RWPE2 (cell line): ENCODE data around the gene ABCD3.

Experiments used
- ATAC-seq: fragments of 200-7000 bp; cut with Tn5 transposase; 3 replicates; pipeline ENCODE4 v1.9.1; 2021; ENCODE audit warnings: low read depth
- DNase-seq: peaks from one replicate; pipeline ENCODE4 v3.0.0-alpha.2; 2020; ENCODE audit warnings: low spot score
- H3K27ac ChIP-seq: fragments of 450-650 bp; 2 replicates; pipeline ENCODE4 v1.5.1; 2017; ENCODE audit warnings: mild to moderate bottlenecking; ENCODE audit not compliant: poor library complexity, severe bottlenecking
- H3K27me3 ChIP-seq: fragments of 250-450 bp; sonication (Bioruptor Pico); 2 replicates; pipeline ENCODE4 v1.5.1; 2021; ENCODE audit warnings: mild to moderate bottlenecking, moderate library complexity; ENCODE audit not compliant: insufficient read depth, poor library complexity, severe bottlenecking
- H3K36me3 ChIP-seq: fragments of 250-450 bp; sonication (Bioruptor Pico); 2 replicates; pipeline ENCODE4 v1.5.1; 2020; ENCODE audit warnings: low read depth, mild to moderate bottlenecking, moderate library complexity
- H3K4me1 ChIP-seq: fragments of 250-450 bp; sonication (Bioruptor Pico); 2 replicates; pipeline ENCODE4 v1.5.1; 2021; ENCODE audit warnings: mild to moderate bottlenecking, moderate library complexity; ENCODE audit not compliant: insufficient read depth, poor library complexity, severe bottlenecking
- H3K4me3 ChIP-seq: fragments of 250-450 bp; sonication (Bioruptor Pico); 2 replicates; pipeline ENCODE4 v1.5.1; 2021; ENCODE audit warnings: mild to moderate bottlenecking, moderate library complexity; ENCODE audit not compliant: severe bottlenecking
- H3K9me3 ChIP-seq: fragments of 250-450 bp; sonication (Bioruptor Pico); 2 replicates; pipeline ENCODE4 v1.5.1; 2021; ENCODE audit warnings: mild to moderate bottlenecking, moderate library complexity; ENCODE audit not compliant: severe bottlenecking
- TF ChIP-seq, protein P1 (sequence below): fragments of 450-650 bp; IDR thresholded peaks from one replicate; pipeline ENCODE4 v1.5.1; 2017; ENCODE audit warnings: mild to moderate bottlenecking, moderate library complexity; ENCODE audit not compliant: poor library complexity, severe bottlenecking

Gene ABCD3

DNA sequence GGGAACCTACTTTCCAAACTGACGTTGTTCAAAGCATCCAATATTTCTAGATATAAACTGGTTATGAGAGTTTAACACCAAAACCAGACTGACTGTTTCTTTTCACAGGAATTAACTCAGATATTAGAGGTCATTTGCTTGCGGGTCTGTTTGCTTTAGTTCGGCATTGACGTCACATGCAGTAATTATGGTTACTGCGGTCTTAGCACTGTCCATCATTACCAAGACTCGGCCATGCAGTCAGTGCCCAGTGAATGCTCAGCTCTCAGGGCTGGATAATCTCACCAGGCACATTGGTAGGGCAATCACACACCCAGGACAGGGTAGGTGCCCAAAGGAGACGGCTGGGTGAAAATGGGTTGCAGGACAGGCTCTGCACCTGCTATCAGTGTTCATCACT, 133.3 kb downstream of the ABCD3 start:
- Histone ChIP-seq H3K4me3 (no peak overlapping the region), H3K27ac (peak overlapping the region; percentile 88), H3K27me3 (no peaks in the 10 kb centered on the region), H3K4me1 (peaks cover 49% of the 10 kb centered on the region), H3K36me3 (no peaks in the 10 kb centered on the region), H3K9me3 (no peaks in the 10 kb centered on the region)
- ATAC-seq (no peak), DNase-seq (no peak)
- TF ChIP-seq, protein P1, sequence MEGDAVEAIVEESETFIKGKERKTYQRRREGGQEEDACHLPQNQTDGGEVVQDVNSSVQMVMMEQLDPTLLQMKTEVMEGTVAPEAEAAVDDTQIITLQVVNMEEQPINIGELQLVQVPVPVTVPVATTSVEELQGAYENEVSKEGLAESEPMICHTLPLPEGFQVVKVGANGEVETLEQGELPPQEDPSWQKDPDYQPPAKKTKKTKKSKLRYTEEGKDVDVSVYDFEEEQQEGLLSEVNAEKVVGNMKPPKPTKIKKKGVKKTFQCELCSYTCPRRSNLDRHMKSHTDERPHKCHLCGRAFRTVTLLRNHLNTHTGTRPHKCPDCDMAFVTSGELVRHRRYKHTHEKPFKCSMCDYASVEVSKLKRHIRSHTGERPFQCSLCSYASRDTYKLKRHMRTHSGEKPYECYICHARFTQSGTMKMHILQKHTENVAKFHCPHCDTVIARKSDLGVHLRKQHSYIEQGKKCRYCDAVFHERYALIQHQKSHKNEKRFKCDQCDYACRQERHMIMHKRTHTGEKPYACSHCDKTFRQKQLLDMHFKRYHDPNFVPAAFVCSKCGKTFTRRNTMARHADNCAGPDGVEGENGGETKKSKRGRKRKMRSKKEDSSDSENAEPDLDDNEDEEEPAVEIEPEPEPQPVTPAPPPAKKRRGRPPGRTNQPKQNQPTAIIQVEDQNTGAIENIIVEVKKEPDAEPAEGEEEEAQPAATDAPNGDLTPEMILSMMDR, result no peak

DNA sequence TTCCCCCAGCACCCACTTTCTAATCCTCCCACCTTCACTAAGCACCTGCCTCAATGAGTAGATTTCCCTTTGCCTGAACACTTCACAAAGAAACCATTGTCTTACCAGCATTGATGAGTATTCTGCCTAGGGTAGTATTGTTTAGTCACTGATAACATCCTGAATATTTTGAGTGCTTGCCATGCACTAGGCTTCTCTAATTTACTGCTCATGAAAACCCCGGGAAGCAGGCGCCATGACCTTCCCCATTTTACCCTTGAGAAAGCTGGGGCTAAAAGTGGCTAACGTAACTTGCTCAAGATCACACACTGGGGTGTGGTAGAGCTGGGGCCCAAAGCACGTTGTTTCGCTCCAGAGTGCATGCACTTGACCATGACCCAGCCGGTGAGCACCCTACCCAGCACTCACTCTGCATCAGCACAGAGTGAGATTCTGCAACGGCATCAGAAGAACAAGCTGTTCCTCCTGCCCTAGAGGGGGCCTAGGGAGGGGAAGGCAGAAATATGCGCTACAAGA, 133.9 kb downstream of the ABCD3 start:
- no peak for DNase-seq
- Histone ChIP-seq H3K4me3 (no peak overlapping the region), H3K9me3 (no peaks in the 10 kb centered on the region), H3K36me3 (no peaks in the 10 kb centered on the region), H3K4me1 (peaks cover 49% of the 10 kb centered on the region), H3K27ac (peak overlapping the region; percentile 88), H3K27me3 (no peaks in the 10 kb centered on the region)
- TF ChIP-seq, protein P1, result no peak
- peak; percentile 58 for ATAC-seq

DNA sequence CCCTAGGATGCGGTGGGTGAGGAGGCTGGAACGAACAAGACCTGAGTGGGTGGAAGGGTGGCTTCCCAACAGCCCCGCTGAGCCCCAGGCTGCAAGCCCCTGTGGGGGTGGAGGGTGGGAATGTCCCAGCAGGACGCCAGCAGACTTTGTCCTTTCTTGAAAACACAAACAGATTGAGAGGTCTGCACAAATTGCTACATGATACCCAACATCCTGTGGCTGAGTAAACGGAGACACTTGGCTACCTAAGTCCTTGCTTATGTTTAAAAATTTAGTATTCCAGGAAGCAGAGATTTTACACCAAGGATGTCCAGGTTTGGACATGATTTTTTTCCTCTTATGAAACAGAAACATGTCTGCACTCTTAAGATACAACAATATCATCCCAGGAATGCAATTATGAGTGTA, 135.1 kb downstream of the ABCD3 start:
- peak overlapping the region; percentile 88 for H3K27ac ChIP-seq
- DNase-seq, result no peak

DNA sequence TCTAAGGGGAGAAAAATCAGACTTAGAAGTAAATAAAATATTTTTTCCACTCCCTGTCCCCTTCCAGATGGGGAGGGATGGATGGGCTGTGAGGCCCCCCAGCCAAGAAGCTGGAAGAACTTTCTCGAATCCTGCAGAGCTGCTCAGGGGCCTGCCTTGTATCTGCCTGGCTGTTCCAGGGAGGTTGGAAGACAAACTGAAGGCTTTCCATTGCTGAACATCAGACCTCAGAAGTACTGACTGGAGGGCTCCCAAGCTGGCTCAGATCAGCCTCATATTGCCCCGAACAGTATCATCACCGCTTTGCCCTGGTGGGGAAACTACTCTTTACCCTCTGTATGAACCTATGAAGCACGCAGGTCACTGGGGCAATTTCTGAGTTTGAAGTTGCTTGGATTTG, 135.7 kb downstream of the ABCD3 start:
- no peaks in the 10 kb centered on the region for H3K27me3 ChIP-seq
- peaks cover 49% of the 10 kb centered on the region for H3K4me1 ChIP-seq
- no peaks in the 10 kb centered on the region for H3K9me3 ChIP-seq
- H3K4me3 ChIP-seq, result no peak overlapping the region
- H3K36me3 ChIP-seq, result no peaks in the 10 kb centered on the region
- peak overlapping the region; percentile 88 for H3K27ac ChIP-seq
- no peak for ATAC-seq
- TF ChIP-seq, protein P1, result no peak
- no peak for DNase-seq

More for the DNA sequence above, 135.1 kb downstream of the ABCD3 start:
- H3K27me3 ChIP-seq, result no peaks in the 10 kb centered on the region
- H3K9me3 ChIP-seq, result no peaks in the 10 kb centered on the region
- no peaks in the 10 kb centered on the region for H3K36me3 ChIP-seq
- H3K4me1 ChIP-seq, result peaks cover 49% of the 10 kb centered on the region
- no peak overlapping the region for H3K4me3 ChIP-seq
- ATAC-seq, result peak; percentile 62
- TF ChIP-seq, protein P1, result no peak

DNA sequence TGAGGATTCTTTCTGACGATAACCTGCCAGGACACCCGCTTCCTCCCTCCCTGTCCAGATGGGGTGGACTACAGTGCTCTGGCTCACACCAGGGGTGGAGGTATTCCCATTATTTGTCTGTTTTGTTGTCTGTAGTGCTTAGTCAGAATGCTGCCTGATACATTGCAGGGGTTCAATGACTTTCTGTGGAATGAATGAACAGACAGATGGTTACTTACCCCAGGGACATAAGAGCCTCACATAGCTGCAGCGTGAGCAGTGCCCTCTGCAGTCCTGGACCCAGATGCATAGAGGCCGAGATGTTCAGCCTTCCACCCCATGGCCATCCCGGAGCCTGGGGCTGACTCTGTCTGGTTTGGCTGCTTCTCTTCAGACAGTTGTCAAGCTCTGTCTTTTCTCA, 136.4 kb downstream of the ABCD3 start:
- Histone ChIP-seq H3K27me3 (no peaks in the 10 kb centered on the region), H3K4me1 (peaks cover 45% of the 10 kb centered on the region), H3K4me3 (no peak overlapping the region), H3K36me3 (no peaks in the 10 kb centered on the region), H3K27ac (peak overlapping the region; percentile 88), H3K9me3 (no peaks in the 10 kb centered on the region)
- TF ChIP-seq, protein P1, result no peak
- no peak for DNase-seq
- no peak for ATAC-seq
